GM21381 (cell line): ENCODE measurements around the gene WFDC2.

Experiments used
- ATAC-seq: cut with Tn5 transposase; IDR thresholded peaks from one replicate; pipeline ENCODE4 v1.9.1; 2021; ENCODE audit warnings: mild to moderate bottlenecking, moderate library complexity; ENCODE audit not compliant: unreplicated experiment

Gene WFDC2

DNA sequence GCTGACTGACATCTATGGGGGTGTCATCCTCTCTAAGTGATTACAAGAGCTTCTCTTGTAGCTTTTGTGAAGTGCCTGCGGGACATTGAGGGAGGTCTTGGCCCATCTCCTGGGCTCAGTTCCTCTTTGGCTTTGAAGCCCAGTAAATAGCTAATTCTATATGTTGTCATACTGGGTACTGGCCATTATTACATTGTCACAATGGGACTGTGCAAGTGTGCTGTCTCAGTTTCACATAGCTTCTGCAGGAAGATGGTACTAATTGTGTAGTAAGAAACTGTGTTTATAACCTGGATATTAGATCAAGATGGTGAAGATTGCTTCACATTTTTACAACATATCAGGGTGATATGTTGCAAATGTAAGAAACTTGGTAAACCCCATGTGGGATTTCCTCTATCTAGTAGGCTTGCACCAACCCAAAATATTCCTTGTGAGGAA, 26.0 kb downstream of the WFDC2 start:
- no peak for ATAC-seq

- ATAC-seq: no peak
These were observed 26.6 kb downstream of the WFDC2 start for GRCh38 chr20:45496166-45496565.

DNA sequence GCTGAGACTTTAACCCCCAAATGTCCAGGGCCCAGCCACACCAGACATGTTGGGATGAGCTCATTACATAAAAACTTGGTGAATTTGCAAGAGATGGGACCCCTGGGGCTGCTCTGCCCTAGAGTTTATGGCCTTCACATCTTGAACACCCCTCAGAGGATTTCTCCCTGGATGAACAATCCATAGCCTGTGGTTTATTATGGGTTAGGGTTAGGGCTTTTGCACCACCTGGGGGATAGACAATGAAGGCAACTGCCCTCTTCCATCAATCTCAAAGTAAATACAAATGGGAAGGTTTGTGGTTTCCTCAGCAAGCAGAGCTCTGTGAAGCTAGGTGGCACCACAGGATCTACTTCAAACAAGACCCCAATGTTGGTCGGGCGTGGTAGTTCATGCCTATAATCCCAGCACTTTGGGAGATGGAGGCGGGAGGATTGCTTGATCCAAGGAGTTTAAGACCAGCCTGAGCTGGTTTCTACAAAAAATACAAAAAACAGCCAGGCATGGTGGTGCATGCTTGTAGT, 28.5 kb downstream of the WFDC2 start:
- no peak for ATAC-seq

DNA sequence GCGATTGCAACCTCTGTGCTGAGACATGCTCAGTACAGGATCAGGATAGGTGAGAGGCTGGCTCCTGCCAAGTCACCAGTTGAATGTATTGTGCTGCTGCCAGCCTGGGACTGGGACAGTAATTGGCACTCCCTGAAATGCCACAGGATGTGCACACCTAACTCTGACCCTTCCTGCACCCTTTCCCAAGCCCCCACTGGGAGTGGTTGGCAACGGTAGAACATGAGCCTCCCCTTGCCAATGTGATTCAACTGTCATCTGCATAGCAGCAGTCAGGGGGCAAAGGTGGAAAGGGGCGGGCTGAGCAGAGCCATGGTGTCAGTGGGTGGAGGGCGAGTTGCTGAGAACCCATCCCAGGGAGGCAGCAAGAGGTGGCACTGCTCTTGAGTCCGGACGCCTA, 30.5 kb downstream of the WFDC2 start:
- no peak for ATAC-seq

DNA sequence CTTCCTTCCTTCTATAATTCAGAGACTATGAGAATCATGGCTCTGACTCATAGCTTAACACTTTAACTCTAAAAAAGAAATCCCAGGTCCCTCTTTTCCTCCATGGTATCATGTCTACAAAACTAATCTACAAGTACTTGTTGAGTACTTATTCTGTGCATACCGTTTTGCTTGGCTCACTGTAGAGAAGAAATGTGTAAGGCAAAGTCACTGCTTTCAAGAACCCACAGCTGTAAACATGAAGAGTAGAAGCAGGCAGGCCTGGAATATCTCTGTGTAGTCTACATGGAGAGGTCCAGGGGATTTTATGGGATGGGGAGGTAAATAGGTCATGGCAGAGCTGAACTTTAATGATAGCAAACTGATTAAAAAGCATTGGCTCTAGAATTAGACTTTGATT, 32.0 kb downstream of the WFDC2 start:
- no peak for ATAC-seq

- ATAC-seq: no peak
These were observed 33.0 kb downstream of the WFDC2 start for GRCh38 chr20:45502561-45502960.

GRCh38 chr20:45503403-45503802, 33.9 kb downstream of the WFDC2 start:
- no peak for ATAC-seq

DNA sequence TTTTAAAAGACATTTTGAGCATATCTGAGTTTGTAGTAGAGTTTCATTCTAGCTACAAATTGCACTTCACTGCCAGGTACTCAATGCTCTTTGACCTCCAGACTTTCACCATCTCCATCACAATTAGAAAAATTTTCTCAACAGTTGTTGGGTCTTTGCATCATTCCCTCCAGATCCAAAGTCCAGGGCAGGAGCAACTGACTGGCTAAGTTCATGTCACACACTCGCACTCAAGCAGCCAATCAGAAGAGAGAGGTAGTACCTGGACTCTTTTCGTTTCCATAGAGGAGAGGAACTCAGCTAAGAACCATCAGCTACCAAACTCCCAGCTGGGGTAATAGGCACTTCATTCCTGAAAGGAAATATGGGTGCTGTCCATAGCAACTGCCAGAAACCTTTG, 36.8 kb downstream of the WFDC2 start:
- ATAC-seq: no peak

- ATAC-seq: no peak
These were observed 37.7 kb downstream of the WFDC2 start for GRCh38 chr20:45507011-45507820.

- no peak for ATAC-seq
These were observed 38.7 kb downstream of the WFDC2 start for GRCh38 chr20:45508068-45508886.

GRCh38 chr20:45509091-45509490, 39.5 kb downstream of the WFDC2 start:
- no peak for ATAC-seq

- no peak for ATAC-seq
These were observed 40.8 kb downstream of the WFDC2 start for GRCh38 chr20:45510242-45510862.

- ATAC-seq: no peak
These were observed 45.8 kb downstream of the WFDC2 start, which contains the start of gene SPINT3 for GRCh38 chr20:45515147-45515913. SPINT3 (minus strand) TSS chr20:45515622; CDS start chr20:45515608, 14 bp downstream.

DNA sequence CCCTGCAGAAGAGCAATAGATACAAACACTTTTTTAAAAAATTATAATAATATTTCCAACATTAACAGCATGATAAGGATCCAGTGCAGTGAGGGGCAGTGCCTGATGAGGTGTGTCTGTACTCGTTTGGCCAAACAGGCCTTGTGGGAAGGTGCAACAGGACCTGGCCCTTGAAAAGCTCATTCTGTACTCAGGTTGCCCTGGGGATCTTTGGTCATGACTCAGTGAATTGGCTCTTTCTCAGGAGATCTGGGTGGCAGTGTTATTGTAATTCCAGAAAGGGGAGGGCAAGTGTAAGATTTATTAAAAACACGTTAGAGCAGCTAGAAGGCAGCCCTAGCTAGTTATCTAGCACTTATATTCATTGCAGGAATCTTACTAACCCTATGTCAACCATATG, 48.7 kb downstream of the WFDC2 start:
- no peak for ATAC-seq

GRCh38 chr20:45523821-45524220, 54.3 kb downstream of the WFDC2 start:
- ATAC-seq: no peak

GRCh38 chr20:45527294-45527693, 57.7 kb downstream of the WFDC2 start:
- no peak for ATAC-seq
